CD4-positive, alpha-beta T cell treated with Interferon alpha-2 for 1 hour (primary cell): ENCODE data around the gene KRT33B.

ENCODE experiments used
- DNase-seq, 2 donors: peaks; one replicate each; pipeline ENCODE4 v3.0.0-alpha.2; 2020 to 2022

KRT33B gene

GRCh38 chr17:41322903-41323895 is 46.4 kb downstream of the KRT33B start:
- DNase-seq = no peak

GRCh38 chr17:41322094-41322902 is 47.3 kb downstream of the KRT33B start:
- DNase-seq = peak; percentile 26 to 68

- no peak for DNase-seq
These were observed 51.4 kb downstream of the KRT33B start for GRCh38 chr17:41318231-41318630.

GRCh38 chr17:41315814-41316445 is 53.7 kb downstream of the KRT33B start:
- no peak for DNase-seq

- DNase-seq = no peak
These were observed 54.3 kb downstream of the KRT33B start, which contains the start of gene KRTAP17-1 for GRCh38 chr17:41315204-41315794. TSS of gene KRTAP17-1 (minus strand) at chr17:41315710. CDS start at chr17:41315650, 60 bp downstream.
